ENCODE data around the gene RAB11B. TPM values are rescaled to one million over a fixed set of nuclear protein-coding genes. Genes with fewer than 3 reads are reported as not detected.
"Not testable (repeated sequence)": the region's sequence is repeated elsewhere in the genome, so short reads cannot be mapped to it uniquely, and the experiment has no call there.

Gene RAB11B
- total RNA-seq, 1 experiment from 2014 or later = 11.7 TPM

GRCh38 chr19:8393192-8393870 is 3.2 kb downstream of the RAB11B start:
- no peak for DNase-seq (ENCODE audit: extremely low read depth, low read depth)

- DNase-seq (ENCODE audit: extremely low read depth, low read depth) = no peak
Measured at GRCh38 chr19:8393871-8394250, 3.7 kb downstream of the RAB11B start.

GRCh38 chr19:8395621-8396082 is 5.5 kb downstream of the RAB11B start:
- no peak for DNase-seq (ENCODE audit: extremely low read depth, low read depth)

GRCh38 chr19:8396185-8396562 is 6.0 kb downstream of the RAB11B start:
- DNase-seq (ENCODE audit: extremely low read depth, low read depth) = no peak

GRCh38 chr19:8396563-8397203 is 6.5 kb downstream of the RAB11B start:
- peak; percentile 82 for DNase-seq (ENCODE audit: extremely low read depth, low read depth)

GRCh38 chr19:8397271-8397670 is 7.1 kb downstream of the RAB11B start:
- DNase-seq (ENCODE audit: extremely low read depth, low read depth) = no peak

GRCh38 chr19:8397746-8398310 is 7.7 kb downstream of the RAB11B start:
- no peak for DNase-seq (ENCODE audit: extremely low read depth, low read depth)

- DNase-seq (ENCODE audit: extremely low read depth, low read depth) = no peak
Measured at GRCh38 chr19:8398311-8398771, 8.2 kb downstream of the RAB11B start.

GRCh38 chr19:8399681-8400188 is 9.6 kb downstream of the RAB11B start:
- DNase-seq (ENCODE audit: extremely low read depth, low read depth) = no peak

GRCh38 chr19:8401981-8402411 is 11.8 kb downstream of the RAB11B start:
- DNase-seq (ENCODE audit: extremely low read depth, low read depth) = no peak

- DNase-seq (ENCODE audit: extremely low read depth, low read depth) = no peak
Measured at GRCh38 chr19:8403098-8403819, 13.1 kb downstream of the RAB11B start.

GRCh38 chr19:8403820-8404109 is 13.6 kb downstream of the RAB11B start:
- no peak for DNase-seq (ENCODE audit: extremely low read depth, low read depth)

- no peak for DNase-seq (ENCODE audit: extremely low read depth, low read depth)
Measured at GRCh38 chr19:8404391-8405151, 14.4 kb downstream of the RAB11B start.

GRCh38 chr19:8410718-8411117 is 20.6 kb downstream of the RAB11B start:
- DNase-seq (ENCODE audit: extremely low read depth, low read depth) = not testable (repeated sequence)

- DNase-seq (ENCODE audit: extremely low read depth, low read depth) = peak; percentile 92
Measured at GRCh38 chr19:8412783-8413628, 22.8 kb downstream of the RAB11B start, which contains the start of gene MARCHF2. Gene MARCHF2, plus strand, starts transcription at chr19:8413305. Its CDS starts 8,536 bp downstream, at chr19:8421841.

- DNase-seq (ENCODE audit: extremely low read depth, low read depth) = no peak
Measured at GRCh38 chr19:8413629-8413995, 23.5 kb downstream of the RAB11B start.

- DNase-seq (ENCODE audit: extremely low read depth, low read depth) = no peak
Measured at GRCh38 chr19:8416796-8417195, 26.6 kb downstream of the RAB11B start.

- DNase-seq (ENCODE audit: extremely low read depth, low read depth) = no peak
Measured at GRCh38 chr19:8421484-8422461, 31.6 kb downstream of the RAB11B start.
